ENCODE measurements around the gene ZNF45.
"Not testable (repeated sequence)": the region's sequence is repeated elsewhere in the genome, so short reads cannot be mapped to it uniquely, and the experiment has no call there.

The ZNF45 gene

DNA sequence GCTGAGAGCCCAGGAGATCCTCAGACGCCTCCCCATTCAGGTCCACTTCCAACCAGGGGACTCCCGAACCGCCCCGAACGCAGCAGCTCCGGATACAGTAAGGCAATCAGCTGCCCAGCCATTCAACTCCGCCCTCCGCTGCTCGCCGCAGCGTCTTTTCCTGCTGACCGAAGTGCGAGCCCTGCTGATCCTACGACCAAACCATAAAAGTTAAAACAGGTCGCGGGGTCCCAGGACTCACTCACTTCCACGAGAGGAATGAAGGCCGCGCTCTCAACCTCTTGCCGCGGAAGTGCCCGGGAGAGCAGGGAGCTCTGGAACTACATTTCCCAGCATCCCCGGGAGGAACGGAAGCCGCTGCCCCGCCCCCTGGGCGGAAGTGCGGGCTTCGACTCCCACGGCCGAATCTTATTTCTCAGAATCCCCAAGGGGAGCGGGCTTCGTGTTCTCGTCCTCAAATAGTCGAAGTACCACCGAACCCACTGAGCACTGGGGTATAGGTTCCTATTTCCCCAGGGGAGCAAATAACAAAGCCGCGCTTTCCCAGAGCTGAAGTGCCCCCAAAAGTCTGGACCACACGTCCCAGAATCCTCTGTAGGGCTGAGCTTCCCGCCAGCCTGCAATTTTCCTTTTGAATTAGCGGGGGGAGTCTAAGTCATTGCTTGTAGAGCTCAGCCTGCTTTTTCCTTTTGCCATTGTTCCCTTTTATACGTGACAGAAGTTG lies at the start of gene ZNF45:
Gene ZNF45, minus strand, starts transcription at position 298 of the 724 bp plus-strand sequence. CDS start 13,097 bp downstream, outside the sequence.
- peak; percentile 76 to 79 for DNase-seq (ENCODE audit: low read depth in 2 of 2)

DNA sequence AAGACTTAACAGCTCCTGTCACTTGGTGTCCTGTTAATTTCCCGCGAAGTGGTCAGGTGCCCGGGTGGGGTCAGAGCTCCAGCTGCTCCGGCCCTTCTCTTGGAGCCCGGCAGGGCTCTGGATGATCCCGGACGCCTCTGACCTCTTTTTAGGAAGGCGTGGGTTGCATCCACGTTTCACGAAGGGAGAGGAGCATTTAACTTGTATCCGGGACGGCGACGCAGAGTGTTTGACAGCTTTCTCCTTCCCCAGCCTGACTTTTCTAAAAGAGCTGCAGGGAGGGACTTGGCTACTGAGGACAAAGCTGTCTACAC lies 49.6 kb upstream of the ZNF45 start:
- DNase-seq (ENCODE audit: low read depth in 2 of 2): no peak

DNA sequence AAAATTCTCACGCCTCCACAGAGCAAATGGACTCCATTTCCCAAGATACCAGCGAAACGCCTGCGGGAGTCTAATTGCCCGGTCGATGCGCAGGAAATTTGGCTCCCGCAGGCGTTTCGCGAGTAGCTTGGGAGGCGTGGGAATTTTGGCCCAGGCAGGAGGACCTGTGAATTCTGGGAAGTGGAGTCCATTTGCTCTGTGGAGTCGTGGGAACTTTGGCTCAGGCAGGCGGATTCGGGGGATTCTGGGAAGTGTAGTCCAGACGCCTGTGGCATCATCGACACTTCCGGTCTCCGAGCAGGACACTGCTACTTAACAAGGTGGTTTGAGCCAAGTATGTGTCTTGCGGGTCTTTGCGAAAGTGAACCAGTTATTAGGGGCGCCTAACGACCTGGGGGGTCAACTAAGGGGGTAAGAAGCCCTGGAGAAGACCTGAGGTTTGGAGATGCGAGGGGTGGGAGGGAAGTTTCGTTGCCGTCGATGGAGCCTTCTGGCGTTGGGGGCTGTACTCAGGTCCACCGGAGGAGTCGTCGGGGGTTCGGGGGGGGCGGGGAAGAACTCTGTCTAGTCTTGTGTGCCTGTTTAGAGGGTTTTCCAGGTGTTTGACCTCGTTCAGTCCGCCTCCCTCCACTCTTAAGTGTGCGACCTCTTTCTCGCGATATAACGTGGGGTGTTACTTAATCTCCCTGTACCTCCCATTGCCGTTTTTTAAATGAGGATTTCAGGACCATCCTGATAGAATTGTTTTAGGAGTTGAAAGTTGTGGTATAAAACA lies 49.0 kb upstream of the ZNF45 start, which contains the start of gene ZNF155:
Gene ZNF155, plus strand, starts transcription at position 277 of the 775 bp plus-strand sequence. CDS start 4,356 bp downstream, outside the sequence.
- DNase-seq (ENCODE audit: low read depth in 2 of 2): peak; percentile 49 to 51

DNA sequence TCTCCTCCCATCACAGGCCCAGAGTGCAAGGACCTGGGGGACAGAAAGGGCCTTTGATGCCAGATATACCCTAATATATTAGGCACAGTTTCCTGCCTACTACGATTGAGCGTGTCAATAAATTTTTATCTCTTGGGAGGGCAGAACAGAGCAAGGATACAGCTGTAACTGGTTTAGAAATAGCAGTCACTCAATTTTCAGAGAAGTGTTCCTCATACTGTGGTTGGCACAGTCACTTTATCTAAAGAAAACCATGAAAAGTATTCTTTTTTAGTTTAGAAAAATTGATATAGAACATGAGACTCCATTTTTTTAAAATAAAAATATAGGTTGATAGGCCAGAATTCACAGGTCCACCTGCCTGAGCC lies 48.4 kb upstream of the ZNF45 start:
- DNase-seq (ENCODE audit: low read depth in 2 of 2): no peak

DNA sequence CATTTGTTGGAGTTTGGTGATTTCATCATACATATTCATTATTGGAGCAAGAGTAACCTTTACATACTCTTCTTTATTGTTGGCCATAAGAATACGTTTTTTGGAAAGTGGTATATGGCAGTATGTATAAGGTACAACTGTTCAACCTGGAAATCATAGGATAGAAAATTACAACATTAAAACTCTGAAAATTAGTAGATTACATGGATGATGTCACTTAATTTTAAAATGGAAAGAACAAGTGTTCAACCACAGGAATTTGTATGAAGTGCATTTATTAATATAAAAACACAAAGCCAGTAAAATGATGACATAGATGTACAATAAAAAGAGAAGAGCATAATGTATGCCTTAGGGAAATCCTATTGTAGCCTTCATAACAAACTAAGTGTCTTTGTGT lies 41.6 kb upstream of the ZNF45 start:
- no peak for DNase-seq (ENCODE audit: low read depth in 2 of 2)

DNA sequence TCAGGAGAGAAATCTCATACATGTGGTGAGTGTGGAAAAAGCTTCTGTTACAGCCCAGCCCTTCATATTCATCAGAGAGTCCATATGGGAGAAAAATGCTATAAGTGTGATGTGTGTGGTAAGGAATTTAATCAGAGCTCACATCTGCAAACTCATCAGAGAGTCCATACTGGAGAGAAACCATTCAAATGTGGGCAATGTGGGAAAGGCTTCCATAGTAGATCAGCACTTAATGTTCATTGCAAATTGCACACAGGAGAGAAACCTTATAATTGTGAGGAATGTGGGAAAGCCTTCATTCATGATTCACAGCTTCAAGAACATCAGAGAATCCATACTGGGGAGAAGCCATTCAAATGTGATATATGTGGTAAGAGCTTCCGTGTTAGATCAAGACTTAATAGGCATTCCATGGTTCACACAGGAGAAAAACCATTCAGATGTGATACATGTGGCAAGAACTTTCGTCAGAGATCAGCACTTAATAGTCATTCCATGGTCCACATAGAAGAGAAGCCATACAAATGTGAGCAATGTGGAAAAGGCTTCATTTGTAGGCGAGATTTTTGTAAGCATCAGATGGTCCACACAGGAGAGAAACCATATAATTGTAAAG lies 31.1 kb upstream of the ZNF45 start:
- DNase-seq (ENCODE audit: low read depth in 2 of 2): no peak

DNA sequence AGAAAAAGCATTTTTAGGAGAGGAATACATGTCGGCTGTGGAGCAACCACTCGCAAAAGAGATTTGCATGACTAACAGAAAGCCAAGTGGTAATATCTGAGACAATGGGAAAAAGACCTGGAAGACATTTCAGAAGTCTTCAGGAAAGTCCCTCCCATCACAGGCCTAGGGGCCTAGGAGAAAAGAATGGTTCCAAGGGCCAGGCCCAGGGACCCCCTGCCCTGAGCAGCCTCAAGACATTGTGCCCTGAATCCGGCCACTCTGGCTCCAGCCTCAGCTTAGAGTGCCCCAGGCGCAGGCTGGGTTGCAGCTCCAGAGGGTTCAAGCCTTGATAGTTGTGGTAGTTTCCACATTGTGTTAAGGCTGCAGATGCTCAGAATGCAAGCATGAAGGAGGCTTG lies 25.3 kb upstream of the ZNF45 start:
- DNase-seq (ENCODE audit: low read depth in 2 of 2): no peak

DNA sequence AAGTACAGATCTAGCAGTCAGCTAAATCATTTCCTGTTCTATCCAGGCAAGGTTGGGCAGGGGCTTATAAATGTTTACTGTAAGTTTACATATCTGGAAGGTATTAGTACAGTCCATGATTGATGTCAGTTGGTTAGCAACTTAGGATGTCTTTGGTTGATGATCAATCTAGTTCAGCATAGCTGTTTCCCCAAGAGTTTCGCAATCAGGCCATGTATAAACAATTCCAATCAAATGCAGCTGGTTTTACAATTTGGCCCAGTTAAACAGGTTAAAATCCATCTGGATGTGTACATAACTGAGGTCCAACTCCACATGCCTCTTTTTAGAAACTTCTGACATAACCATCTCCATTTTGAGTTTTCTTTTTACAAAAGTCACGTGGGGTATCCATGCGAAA lies 22.8 kb upstream of the ZNF45 start:
- DNase-seq (ENCODE audit: low read depth in 2 of 2): no peak

DNA sequence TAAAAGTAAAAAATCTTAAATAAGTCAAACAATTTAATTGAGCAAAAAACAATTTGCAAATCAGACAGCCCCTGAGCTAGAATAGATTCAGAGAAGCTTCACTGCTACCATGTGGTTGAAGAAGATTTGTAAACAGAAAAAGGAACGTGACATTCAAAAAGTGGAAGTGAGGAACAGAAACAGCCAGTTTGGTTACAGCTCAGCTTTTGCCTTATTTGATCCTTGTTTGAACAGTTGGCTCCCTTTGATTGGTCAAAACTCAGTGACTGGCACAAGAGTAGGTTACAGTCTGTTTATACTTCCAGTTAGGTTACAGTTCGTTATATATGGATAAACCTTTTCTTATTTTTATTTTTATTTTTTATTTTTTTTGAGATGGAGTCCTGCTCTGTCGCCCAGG lies 21.7 kb upstream of the ZNF45 start:
- no peak for DNase-seq (ENCODE audit: low read depth in 2 of 2)

DNA sequence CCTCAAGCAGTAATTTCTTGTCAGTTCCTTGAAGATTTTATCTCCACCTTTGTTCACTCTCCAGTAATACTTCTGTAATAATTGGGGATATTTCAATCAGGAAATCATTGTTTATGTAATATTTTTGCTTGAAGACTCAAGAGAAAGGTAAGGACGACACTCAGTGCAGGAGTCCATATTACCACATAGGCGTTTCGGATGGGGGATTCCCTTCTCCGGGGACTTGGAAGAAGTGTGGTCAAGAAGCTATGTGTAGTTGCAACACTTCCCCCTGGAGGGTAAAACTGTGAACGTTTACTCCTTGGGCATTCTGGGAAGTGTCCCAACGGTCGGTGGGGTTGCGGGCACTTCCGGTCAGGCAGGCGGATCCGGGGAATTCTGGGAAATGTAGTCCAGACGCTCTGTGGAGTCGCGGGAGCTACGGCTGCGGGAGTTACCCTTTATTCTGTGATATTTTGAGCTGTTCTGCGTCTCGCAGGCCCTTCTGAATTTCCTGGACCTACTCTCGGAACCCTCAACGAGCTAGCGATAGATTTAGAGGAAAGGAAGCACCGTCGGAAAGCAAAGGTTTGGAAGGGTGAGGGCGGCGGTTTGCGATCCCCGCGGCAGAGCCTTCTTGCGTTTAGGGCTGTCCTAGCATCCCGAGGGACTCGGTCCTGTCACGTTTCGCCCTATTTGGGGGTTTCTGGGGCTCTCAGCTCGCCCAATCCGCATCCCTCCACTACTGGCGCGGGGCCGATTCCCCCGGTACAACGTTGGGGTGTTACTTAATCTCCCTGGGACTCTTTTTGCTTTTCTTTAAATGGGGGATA lies 16.0 kb upstream of the ZNF45 start, which contains the start of gene ZNF221:
Gene ZNF221, plus strand, starts transcription at position 395 of the 812 bp plus-strand sequence. CDS start 11,499 bp downstream, outside the sequence.
- DNase-seq (ENCODE audit: low read depth in 2 of 2): peak; percentile 21 to 29

DNA sequence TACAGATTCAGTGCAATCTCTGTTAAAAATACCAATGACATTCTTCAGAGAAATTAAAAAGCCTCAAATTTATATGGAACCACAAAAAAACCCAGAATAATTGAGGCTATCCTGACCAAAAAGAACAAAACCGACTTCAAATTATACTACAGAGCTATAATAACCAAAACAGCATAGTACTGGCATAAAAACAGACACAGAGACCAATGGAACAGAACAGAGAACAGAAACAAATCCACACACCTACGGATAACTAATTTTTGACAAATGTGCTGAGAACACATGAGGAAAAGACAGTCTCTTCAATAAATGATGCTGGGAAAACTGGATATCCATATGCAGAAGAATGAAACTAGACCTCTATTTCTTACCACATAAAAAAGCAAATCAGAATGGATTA lies 14.7 kb upstream of the ZNF45 start:
- DNase-seq (ENCODE audit: low read depth in 2 of 2): not testable (repeated sequence)

DNA sequence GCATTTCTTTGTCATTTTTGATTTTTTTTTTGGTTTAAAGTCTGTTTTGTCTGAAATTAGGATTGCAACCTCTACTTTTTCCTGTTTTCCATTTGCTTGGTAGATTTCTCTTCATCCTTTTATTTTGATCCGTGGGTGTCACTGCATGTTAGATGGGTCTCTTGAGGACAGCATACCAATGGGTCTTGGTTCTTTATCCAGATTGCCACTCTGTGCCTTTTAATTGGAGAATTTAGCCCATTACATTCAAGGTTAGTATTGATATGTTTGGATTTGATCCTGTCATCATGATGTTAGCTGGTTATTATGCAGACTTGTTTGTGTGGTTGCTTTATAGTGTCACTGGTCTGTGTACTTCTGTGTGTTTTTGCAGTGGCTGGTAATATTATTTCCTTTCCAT lies 12.3 kb upstream of the ZNF45 start:
- DNase-seq (ENCODE audit: low read depth in 2 of 2): not testable (repeated sequence)

DNA sequence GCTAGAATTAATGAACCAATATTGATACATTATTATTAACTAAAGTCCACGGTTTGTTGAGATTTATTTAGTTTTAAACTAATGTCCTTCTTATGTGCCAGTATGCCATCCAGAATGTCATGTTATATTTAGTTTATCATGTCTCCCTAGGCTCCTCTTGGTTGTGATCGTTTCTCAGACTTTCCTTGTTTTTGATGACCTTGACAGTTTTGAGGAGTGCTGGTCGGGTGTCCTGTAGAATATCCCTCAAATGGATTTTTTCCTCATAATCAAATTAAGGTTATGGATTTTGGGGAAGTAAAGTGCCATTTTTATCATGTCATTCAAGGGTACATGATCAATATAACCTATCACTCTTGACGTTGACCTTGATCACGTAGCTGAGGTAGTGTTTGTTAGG lies 6.1 kb upstream of the ZNF45 start:
- no peak for DNase-seq (ENCODE audit: low read depth in 2 of 2)

DNA sequence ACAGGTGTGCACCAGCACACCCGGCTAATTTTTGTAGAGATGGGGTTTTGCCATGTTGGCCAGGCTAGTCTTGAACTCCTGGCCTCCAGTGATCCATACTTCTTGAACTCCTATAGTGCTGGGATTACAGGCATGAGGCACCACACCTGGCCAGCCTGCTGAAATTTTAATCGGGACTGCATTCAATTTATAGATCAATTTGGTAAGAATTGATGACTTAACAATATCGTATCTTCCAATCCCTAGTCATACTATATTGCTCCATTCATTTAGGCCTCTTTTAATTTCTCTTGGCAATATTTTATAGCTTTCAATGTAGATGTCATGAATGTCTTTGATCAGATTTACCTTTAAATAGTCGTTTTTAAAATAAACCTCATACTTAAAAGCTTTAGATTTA lies 5.6 kb upstream of the ZNF45 start:
- no peak for DNase-seq (ENCODE audit: low read depth in 2 of 2)

DNA sequence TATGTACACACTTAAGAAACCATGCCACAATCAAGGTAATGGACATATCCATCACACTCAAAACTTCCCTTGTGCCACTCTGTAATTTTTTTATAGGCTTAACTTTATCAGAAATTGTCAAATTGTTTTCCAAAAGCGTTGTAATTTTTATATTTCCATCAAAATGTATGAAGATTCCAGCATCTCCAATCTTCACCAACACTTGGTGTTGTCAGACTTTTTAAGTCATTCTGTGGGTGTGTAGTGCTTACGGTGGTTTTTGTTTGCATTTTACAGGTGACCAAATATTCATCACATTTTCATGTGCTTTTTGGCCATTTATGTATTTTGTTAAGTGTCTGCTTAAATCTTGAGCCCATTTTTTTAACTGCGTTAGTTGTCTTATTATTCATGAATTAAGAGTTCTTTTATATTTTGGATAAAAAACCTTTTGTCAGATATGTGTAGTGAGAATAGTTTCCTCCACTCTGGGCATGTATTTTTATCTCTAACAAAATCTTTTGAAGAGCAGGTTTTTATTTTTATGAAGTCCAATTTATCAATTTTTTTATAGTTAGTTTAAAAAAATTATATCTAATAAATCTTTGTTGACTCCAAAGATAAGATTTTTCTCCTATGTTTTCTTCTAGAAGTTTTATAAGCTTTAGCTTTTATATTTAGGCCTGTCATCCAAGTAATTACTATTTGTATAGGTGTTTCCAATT lies 4.6 kb upstream of the ZNF45 start:
- no peak for DNase-seq (ENCODE audit: low read depth in 2 of 2)

DNA sequence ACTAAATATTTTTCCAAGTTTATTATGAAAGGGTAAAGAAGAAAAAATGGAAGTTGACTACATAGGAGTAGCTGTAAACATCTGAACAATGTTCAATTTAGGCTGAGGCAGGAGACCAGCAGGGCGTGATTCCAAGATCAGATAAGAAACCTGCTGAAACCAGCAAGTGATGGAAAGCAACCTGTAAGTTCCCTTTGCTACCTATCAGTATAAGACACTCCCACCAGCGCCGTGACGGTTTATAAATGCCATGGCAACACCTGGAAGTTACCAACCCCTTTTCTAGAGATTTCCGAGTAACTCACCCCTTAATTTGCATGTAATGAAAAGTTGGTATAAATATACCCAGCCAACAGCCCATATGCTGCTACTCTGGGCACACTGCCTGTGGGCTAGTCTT lies 1.1 kb upstream of the ZNF45 start:
- DNase-seq (ENCODE audit: low read depth in 2 of 2): no peak

DNA sequence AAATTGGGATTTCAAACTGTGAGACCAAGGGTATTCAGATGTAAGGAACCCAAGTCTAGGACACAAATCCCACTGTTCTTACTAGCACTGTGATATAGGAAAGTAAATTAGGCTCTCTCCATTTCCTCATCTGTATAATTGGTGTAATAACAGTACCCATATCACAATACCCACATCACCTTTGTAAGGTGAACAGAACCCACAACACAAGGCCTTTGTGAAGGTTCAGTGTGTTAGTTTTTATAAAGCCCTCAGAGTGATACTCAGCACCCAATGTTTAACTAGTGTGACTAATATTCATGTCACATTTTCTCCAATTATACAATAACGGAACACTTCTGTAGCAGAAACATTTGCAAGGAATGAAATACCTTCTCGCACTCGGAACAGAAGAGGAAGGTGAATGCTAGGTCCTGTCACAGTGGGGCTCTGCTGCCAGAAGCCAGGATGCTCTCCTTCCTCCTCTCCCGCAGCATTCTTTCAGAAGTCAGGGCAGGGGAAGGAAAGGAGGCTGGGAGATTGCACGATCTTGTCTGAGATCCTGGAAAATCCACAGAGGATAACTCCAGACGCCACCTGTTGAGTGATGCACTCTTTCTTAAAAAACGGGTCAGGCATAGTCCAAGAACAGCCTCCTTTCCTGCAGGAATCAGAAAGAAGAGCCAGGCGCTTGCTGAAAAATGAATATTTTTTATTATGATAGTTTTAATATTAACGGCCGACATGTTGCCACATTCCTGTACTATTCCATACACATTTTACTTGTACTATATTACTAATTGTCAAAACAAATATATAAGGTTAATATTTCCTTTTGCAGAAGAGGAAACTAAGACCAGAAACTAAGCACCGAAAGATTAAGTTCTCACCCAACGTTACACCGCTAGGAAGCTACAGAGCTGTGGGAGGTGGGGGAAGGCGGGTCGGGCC lies 762 bp downstream of the ZNF45 start:
- DNase-seq (ENCODE audit: low read depth in 2 of 2): no peak

DNA sequence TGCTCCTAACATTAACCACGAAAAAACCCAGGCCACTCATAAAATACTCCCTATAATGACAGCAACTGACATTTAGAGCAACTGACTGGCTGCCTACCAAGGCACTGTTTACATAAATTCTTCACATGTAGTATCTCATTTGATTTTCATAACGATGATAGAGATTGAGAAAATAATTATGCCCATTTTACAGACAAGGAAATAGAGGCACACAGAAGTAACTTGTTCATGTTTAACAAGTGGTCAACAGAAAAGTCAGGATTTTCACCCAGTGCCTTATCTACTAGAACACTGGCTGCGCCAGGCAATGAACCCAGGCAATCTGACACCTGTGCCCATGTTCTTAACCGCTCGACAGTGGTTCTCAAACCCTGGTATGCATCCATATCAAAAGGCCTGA lies 6.3 kb downstream of the ZNF45 start:
- DNase-seq (ENCODE audit: low read depth in 2 of 2): no peak

DNA sequence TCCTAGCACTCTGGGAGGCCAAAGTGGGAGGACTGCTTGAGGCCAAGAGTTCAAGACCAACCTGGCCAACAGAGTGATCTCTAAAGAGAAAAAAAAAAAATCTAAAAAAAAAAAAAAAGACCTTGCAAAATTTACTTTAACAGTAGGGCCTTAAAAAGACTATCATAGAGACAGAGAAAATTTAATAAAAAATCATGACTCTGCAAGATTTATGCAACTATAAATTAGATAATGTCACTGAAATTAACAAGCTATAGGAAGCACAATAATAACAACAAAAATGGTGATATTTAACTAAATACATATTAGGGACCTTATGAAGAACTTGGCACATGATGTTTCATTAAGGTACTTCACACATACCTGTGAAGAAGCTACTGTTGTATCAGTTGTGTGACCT lies 11.2 kb downstream of the ZNF45 start:
- DNase-seq (ENCODE audit: low read depth in 2 of 2): no peak

DNA sequence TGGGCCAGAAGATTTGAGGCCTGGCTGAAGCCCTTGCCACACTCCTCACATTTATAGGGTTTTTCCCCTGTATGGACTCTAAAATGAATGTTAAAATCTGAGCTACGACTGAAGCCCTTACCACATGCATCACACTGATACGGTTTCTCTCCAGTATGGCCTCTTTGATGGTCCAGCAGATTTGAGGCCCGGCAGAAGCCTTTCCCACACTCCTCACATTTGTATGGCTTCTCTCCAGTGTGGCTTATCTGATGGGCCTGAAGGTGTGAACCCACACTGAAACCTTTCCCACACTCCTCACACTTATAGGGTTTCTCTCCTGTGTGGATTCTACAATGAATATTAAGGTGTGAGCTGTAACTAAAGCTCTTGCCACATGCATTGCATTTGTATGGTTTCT lies 21.0 kb downstream of the ZNF45 start:
- no peak for DNase-seq (ENCODE audit: low read depth in 2 of 2)
